GM11168 (cell line): ENCODE measurements around the gene MRPL55.

Experiments used
- in situ Hi-C: fragments of 300-500 bp; cut with MboI; formaldehyde crosslinking; loops from one replicate; pipeline ENCODE4 v1.12.0; 2022; ENCODE audit warnings: low sequenced_read_pairs; ENCODE audit not compliant: unreplicated experiment

Gene MRPL55

DNA sequence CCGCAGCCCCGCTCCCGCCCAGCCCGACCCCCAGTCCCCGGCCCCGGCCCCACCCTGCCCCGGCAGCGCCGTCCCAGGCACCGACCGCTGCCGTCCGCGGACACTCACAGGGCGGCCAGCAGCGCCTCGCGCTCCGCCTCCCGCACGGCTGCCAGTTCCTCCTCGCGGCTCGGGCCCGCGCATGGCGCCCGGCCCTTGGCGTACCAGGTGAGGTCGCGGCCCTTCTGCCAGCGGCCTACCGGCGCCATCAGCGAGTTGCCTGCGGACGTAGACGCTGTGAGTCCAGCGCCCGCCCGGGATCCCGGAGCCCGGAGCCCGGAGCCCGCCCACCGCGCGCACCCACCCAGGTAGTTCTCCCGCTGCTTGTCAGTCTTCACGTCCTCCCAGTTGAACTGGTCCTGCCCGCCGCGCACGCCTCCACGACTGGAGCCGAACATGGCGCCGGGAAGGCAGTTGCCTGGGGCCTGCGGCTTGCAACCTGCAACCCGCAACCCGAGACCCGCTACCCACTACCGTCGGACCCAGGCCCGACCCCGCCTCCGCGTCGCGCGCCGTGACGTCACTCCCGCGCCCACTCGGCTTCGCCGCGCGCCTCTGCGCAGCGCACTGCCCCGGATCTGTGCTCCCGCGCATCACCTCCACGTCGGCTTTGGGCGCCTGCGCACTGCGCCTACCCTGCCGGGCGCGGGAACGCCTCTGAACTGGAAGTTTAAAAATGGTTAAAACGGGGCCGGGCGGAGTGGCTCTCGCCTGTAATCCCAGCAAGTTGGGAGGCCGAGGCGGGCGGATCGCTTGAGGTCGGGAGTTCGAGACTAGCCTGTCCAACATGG is 6.1 kb downstream of the MRPL55 start, which contains the start of gene C1orf35:
TSS of gene C1orf35 (minus strand) at position 535 of the 830 bp plus-strand sequence. CDS start at position 437, 98 bp downstream.
- in situ Hi-C loops, result no loop called here

DNA sequence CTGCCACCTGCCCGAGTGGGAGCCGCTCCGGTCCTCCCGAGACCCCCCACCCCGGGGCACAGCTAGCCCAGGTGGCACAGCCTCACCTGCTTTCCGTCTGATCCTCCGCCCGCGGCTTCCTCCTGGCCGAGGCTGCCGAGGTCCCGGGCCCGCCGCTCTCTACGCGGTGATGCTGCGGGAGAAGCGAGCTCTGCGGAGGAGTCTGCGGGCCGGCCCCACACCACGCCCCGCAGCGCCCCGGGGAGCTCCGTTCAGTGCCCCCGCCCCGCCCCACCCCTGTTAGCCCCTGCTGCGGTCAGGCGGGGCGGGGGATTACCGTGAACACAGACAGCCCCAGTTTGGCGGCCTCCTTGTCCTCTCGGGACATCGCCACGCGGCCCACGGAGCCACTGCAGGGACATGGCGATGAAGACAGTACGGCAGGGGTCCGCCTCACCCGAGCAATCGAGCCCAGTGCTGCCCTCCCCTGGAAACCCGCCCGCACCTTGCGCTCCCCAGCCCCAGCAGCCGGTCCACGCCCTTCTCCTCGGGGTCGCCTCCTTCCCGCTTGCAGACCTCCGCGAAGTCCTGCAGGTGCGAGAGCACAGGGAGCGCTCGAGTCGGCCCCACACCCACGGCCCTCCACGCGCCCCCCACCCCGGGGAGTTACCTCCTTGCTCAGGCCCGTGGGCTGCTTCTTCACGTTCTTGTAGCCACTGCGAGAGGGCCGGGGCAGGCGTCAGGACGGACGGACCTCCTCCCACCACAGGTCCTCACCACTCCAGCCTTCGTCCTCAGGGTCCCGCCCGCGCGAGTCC is 6.9 kb downstream of the MRPL55 start:
- in situ Hi-C loops, result no loop called here

DNA sequence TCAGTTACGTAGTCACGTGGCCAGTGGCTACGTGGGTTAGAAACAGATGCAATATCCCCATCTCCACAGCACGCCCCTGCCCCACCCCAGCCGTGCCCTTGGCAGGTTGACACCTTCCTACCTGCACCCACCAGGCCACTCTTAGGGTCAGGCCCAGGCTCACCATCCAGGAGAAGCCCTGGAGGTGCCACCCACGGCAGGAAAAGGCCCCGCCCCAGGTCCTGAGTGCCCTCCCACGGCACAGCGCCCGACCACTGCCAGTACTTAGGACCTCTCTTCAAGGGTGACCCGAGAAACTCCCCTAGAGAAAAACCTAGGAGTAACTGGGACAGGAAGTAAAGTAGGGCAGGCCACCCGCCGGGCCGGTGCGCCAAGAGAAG is 7.5 kb downstream of the MRPL55 start:
- in situ Hi-C loops, result no loop called here

DNA sequence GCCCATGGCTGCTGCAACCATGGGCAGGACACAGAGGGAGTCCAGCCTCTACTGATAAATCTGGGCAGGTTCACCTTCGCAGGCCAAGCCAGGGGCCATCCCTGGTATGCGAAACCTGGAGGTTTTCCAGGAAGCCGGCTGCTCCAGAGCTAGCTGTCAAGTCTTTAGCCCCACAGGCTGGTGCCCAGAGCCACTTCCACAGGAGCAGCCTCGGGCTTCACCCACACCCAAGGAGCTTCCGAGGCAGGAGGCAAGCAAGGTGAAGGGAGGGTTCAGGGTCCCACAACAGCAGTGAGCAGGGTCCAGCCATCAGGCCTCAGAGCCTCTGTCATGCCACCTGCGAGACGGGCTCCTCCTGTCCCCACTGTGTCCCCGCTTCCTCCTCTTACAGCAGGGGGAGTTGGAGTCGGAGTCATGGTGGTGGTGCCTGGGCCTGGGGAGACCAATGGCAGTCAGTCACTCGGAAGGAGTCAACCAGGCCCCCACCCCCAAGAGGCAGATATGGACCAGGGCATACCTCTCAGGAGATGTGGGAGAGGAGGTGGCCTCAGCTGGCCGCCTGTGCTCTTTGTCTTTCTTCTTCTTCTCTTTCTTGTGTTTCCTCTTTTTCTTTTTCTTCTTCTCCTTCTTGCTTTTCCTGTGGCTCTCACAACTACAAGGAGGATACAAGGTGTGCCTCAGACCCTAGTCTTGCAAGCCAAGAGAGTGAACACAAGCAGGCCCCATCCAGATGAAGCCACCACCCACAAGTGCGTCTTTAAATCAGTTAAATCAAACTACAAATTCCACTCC is 8.1 kb downstream of the MRPL55 start:
- in situ Hi-C loops, result no loop called here

DNA sequence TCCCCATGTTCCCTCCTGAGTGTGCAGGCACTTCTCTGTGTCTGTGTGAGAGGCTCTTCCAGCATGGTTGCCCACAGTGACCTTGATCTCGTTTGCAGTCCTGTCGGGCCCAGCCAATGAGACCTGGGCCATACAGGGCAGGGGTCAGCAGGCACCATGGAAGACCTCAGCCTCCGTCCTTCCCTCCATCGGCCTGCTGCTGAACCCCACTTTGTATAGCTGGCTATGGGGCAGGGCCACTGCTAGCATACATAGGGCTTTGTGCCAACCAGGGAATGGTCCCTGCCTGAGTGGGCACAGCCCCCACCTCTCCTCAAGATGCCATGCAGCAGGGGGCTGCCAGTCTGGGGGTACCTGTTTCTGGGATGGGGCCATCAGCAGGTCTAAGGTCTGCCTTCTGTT is 9.8 kb downstream of the MRPL55 start:
- in situ Hi-C loops, result no loop called here

- in situ Hi-C loops, result no loop called here
Measured at GRCh38 chr1:228098323-228098931, 10.7 kb downstream of the MRPL55 start.

DNA sequence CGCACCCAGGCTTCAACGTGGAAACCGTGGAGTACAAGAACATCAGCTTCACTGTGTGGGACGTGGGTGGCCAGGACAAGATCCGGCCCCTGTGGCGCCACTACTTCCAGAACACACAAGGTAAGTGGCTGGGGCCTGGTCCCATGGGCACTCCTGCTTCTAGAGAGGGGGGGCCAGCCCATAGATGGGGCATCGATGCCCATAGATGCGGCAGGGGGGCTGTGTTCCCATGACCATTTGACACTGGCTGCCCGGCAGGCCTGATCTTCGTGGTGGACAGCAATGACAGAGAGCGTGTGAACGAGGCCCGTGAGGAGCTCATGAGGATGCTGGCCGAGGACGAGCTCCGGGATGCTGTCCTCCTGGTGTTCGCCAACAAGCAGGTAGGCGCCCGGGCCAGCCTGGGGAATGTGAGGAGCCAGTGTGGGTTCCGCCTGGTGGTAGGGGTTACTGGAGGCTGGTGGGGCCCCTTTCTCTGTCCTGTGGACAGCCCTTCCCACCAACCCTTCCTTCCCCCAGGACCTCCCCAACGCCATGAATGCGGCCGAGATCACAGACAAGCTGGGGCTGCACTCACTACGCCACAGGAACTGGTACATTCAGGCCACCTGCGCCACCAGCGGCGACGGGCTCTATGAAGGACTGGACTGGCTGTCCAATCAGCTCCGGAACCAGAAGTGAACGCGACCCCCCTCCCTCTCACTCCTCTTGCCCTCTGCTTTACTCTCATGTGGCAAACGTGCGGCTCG is 11.6 kb downstream of the MRPL55 start:
- in situ Hi-C loops, result no loop called here

- in situ Hi-C loops, result no loop called here
Measured at GRCh38 chr1:228096416-228097332, 12.4 kb downstream of the MRPL55 start.

GRCh38 chr1:228095938-228096337 is 13.2 kb downstream of the MRPL55 start:
- in situ Hi-C loops, result no loop called here

DNA sequence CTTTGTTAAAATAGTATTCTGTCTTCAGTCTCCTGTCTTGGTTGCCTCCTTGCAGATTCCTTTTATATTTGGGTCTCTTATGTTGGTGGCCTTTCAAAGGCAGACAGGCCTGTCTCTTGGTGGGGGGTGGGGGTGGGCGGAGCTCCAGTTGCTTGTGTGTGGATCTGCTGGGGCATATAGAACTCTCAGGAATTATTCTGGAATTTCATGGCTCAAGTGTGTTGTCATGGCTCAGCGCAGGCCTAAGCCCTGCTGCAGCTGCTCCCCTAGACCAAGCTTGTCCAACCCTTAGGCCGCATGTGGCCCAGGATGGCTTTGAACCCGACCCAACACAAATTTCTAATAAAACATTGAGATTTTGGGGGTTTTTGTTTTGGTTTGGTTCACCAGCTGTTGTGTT is 13.9 kb downstream of the MRPL55 start:
- in situ Hi-C loops, result no loop called here

DNA sequence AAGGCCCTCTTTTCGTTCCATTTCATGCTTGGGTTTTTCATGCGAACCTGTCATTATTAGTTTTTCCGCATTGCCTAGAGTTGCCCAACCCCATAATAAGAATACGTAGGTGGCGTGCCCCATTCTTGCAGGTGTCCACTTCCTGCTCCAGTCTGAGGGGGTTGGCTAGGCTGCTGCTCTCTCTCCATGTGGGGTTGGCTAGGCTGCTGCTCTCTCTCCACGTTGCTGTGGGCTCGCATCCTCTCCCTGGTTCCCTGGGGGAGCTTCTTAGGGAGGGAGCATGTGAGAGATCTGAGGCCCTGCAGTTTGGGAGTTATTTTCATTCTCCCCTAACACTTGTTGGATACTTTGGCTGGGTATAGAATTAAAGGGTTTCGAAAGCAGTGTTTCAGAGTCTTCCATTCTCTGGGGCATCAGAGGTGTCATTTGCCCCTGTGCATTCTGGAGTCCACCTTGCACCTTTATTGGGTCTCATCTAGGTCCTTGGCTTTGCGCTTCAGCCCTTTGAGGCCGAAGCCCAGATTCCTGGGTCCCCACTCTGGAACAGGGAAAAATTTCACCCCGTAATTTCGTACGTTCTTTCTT is 14.6 kb downstream of the MRPL55 start:
- in situ Hi-C loops, result no loop called here

DNA sequence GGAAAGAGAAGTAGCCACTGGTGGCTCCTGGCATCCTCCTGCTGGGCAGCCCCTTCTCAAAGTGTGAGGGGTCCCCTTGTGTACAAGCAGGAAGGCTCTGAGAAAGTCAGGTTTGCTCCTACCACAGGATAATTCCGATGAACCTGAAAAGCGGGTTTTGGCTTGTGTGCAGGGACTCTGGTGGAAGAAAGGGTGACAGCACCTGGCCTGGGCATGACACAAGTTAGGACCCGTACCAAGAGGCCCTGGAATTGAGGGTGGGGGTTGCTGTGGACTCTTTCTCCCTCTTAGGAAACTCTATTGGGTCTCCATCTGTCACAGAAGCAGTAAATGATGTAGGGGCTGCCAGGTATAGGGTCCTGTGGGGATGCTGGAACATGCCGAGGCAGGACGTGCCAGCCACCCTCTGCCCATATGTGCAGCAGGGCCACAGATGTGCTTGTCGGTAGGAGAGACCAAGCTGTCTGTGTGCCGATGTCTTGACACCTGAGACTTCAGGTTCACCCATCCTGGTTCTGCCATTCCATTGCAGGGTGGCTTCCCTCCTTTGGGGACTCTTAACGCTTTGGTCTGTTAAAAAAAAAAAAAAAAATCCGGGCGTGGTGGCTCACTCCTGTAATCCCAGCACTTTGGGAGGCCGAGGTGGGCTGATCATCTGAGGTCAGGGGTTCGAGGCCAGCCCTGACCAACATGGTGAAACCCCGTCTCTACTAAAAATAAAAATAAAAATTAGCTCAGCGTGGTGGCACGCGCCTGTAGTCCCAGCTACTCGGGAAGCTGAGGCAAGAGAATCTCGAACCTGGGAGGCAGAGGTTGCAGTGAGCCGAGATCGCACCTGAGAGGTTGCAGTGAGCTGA is 15.8 kb downstream of the MRPL55 start:
- in situ Hi-C loops, result no loop called here

- in situ Hi-C loops, result no loop called here
Measured at GRCh38 chr1:228092342-228093049, 16.6 kb downstream of the MRPL55 start.

- in situ Hi-C loops, result no loop called here
Measured at GRCh38 chr1:228091084-228091483, 18.0 kb downstream of the MRPL55 start.

GRCh38 chr1:228090613-228091081 is 18.5 kb downstream of the MRPL55 start:
- in situ Hi-C loops, result no loop called here

DNA sequence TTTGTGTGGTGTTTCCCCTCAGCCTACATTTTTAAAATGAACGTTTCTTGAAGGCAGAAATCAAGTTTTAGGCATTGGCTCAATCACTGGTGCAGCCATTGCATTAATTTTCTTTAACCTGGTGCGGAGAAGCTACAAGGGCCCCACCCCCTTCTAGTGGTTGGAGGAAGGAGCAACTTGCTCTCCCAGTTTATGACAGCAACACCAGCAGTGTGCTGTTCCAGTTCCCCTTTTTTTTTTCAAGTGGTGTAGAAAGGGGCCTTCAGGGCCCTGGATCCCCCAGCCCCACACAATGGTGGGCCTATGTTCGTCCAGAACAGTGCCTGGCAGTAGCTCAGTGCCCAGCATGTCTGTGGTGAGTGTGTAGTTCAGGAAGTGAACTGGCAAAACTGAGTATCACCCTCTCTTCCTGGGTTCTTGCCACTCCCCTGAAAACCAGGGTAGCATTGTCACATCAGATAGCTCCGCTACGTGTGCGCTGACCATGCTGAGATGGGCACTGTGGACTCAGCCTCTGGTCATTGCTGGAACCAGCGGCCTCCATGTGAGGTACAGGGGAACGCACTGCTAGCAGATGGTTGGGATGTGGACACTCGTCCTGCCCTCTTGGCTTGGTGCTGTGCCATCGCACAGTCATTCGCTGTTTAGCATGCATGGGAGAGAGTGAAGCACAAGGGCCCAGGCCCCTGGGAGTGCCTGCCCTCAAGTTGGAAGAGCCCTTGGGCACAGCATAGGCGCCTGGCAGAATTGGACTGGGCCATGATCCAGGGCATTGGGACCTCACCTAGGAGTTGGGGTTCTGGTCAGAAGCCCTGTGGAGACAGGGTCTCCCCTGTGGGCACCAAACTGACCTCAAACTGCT is 19.3 kb downstream of the MRPL55 start:
- in situ Hi-C loops, result no loop called here
